GM12878 (cell line): ENCODE data around the gene ETS1. TPM values are rescaled to one million over a fixed set of nuclear protein-coding genes. Genes with fewer than 3 reads are reported as not detected.

Experiments used
- ATAC-seq: fragments of 200-7000 bp; cut with Tn5 transposase; 3 replicates; pipeline ENCODE4 v1.9.1; 2020; ENCODE audit warnings: mild to moderate bottlenecking, moderate library complexity
- BruUV-seq: library from RNA; stranded (reverse); fragments of 400-500 nt; replicated peaks from 2 replicates; lab custom pipeline; 2021; lab: Mats Ljungman, UMichigan
- CTCF ChIA-PET: fragments of 300-600 bp; sonication (Branson Sonifier 250); formaldehyde crosslinking; extraction: SDS; loops from one replicate; lab custom pipeline; 2021; ENCODE audit warnings: inconsistent platforms; lab: Yijun Ruan, JAX
- POLR2A ChIA-PET: fragments of 350-600 bp; formaldehyde crosslinking; extraction: SDS; loops from one replicate; lab custom pipeline; 2021; ENCODE audit warnings: inconsistent platforms; lab: Charles Lee
- RAD21 ChIA-PET: fragments of 300-600 bp; sonication (Branson Sonifier 250); formaldehyde crosslinking; loops from one replicate; lab custom pipeline; 2023; ENCODE audit warnings: antibody characterized with exemption; ENCODE audit not compliant: unreplicated experiment; lab: Charles Lee
- SMC1A ChIA-PET: fragments of 300-600 bp; sonication (Branson Sonifier 250); formaldehyde crosslinking; loops from one replicate; lab custom pipeline; 2023; ENCODE audit not compliant: unreplicated experiment, uncharacterized antibody; lab: Charles Lee
- DNase-seq: peaks from one replicate; pipeline ENCODE4 v3.0.0-alpha.2; 2011; ENCODE audit warnings: low read depth, low spot score
- FAIRE-seq: peaks from 3 replicates; lab custom pipeline; 2011; peaks lifted over from hg19 to GRCh38; lab: Jason Lieb, UNC
- H2AFZ ChIP-seq: 2 replicates; pipeline ENCODE4 v1.6.0; 2011; ENCODE audit warnings: low read depth, low read length, control low read depth; ENCODE audit not compliant: control insufficient read depth
- H3K27ac ChIP-seq: 2 replicates; pipeline ENCODE4 v1.5.1; 2011; ENCODE audit warnings: control low read depth; ENCODE audit not compliant: control insufficient read depth, insufficient read depth
- H3K27me3 ChIP-seq, 2 experiments: replicated peaks in 1 of 2; 2 replicates each; pipeline versions ENCODE4 v1.6.0 to v1.6.1; 2011; ENCODE audit warnings: low read length in 1 of 2; ENCODE audit not compliant: control insufficient read depth in 2 of 2, insufficient read depth in 2 of 2
- H3K36me3 ChIP-seq, 2 experiments: 2 replicates each; pipeline ENCODE4 v1.5.1; 2011; ENCODE audit warnings: low read length in 1 of 2; ENCODE audit not compliant: control insufficient read depth in 2 of 2, insufficient read depth in 2 of 2
- H3K4me1 ChIP-seq: 2 replicates; pipeline ENCODE4 v1.6.1; 2011; ENCODE audit warnings: mild to moderate bottlenecking, low read length, moderate library complexity, mixed read lengths; ENCODE audit not compliant: control insufficient read depth, insufficient read depth
- H3K4me2 ChIP-seq: 2 replicates; pipeline ENCODE4 v1.6.0; 2011; ENCODE audit warnings: control low read depth; ENCODE audit not compliant: control insufficient read depth, insufficient read depth
- H3K4me3 ChIP-seq: fragments of 200-600 bp; sonication (generic); 2 replicates; pipeline ENCODE4 v1.5.1; 2016
- H3K79me2 ChIP-seq: 2 replicates; pipeline ENCODE4 v1.6.0; 2011; ENCODE audit warnings: low read length; ENCODE audit not compliant: control insufficient read depth, insufficient read depth
- H3K9ac ChIP-seq: 2 replicates; pipeline ENCODE4 v1.8.0; 2011; ENCODE audit warnings: low read length, control low read depth, mixed read lengths; ENCODE audit not compliant: control insufficient read depth, insufficient read depth
- H3K9me3 ChIP-seq: replicated peaks from 3 replicates; pipeline ENCODE4 v1.5.1; 2011; ENCODE audit warnings: mild to moderate bottlenecking, low read length; ENCODE audit not compliant: control insufficient read depth, insufficient read depth
- H4K20me1 ChIP-seq: 2 replicates; pipeline ENCODE4 v1.6.0; 2011; ENCODE audit not compliant: control insufficient read depth, insufficient read depth
- ATF7 ChIP-seq: fragments of 450-650 bp; IDR thresholded peaks from 2 replicates; pipeline ENCODE4 v1.6.1; 2016; ENCODE audit warnings: low read depth, mild to moderate bottlenecking
- BHLHE40 ChIP-seq, 2 experiments: fragments of 450-650 bp in 1 of 2; IDR thresholded peaks; 2 replicates each; pipeline ENCODE4 v1.6.1; 2011 to 2017; ENCODE audit warnings: low read depth in 2 of 2, borderline replicate concordance in 1 of 2, improper control_type of control experiment in 1 of 2, low read length in 1 of 2, mild to moderate bottlenecking in 1 of 2
- CBFB ChIP-seq: IDR thresholded peaks from 2 replicates; pipeline ENCODE4 v1.6.1; 2016; ENCODE audit warnings: antibody characterized with exemption, low read depth
- EGR1 ChIP-seq, 2 experiments: IDR thresholded peaks; 1 replicate in 1 of 2; 2 replicates in 1 of 2; pipeline ENCODE4 v1.6.1; 2011 to 2012; ENCODE audit warnings: low read depth in 2 of 2, low read length in 2 of 2, borderline replicate concordance in 1 of 2, mild to moderate bottlenecking in 1 of 2, moderate library complexity in 1 of 2
- EP300 ChIP-seq, 2 experiments: fragments of 150-350 bp in 1 of 2; IDR thresholded peaks; 2 replicates each; pipeline ENCODE4 v1.6.1; 2011 to 2012; ENCODE audit warnings: low read depth in 2 of 2, low read length in 2 of 2, borderline replicate concordance in 1 of 2, improper control_type of control experiment in 1 of 2, inconsistent platforms in 1 of 2; ENCODE audit not compliant: control insufficient read depth in 1 of 2
- ESRRA ChIP-seq: IDR thresholded peaks from 2 replicates; pipeline ENCODE4 v1.6.1; 2012; ENCODE audit warnings: mild to moderate bottlenecking, low read length, improper control_type of control experiment
- FOXM1 ChIP-seq: IDR thresholded peaks from 2 replicates; pipeline ENCODE4 v1.6.1; 2012; ENCODE audit warnings: low read depth, mild to moderate bottlenecking, inconsistent platforms, low read length, moderate library complexity
- PAX8 ChIP-seq: fragments of 450-650 bp; IDR thresholded peaks from 2 replicates; pipeline ENCODE4 v1.6.1; 2017; ENCODE audit warnings: mild to moderate bottlenecking, moderate library complexity
- RUNX3 ChIP-seq: IDR thresholded peaks from 2 replicates; pipeline ENCODE4 v1.6.1; 2012; ENCODE audit warnings: low read length, inconsistent platforms
- TBL1XR1 ChIP-seq: IDR thresholded peaks from 2 replicates; pipeline ENCODE4 v1.6.1; 2012; ENCODE audit warnings: low read depth, low read length, improper control_type of control experiment
- WGBS: methylation state at CpG from one replicate; pipeline ENCODE4 v1.1.6; 2016; ENCODE audit warnings: low lambda C conversion rate; ENCODE audit not compliant: insufficient replicate concordance, insufficient coverage; ENCODE audit errors: missing lambda C conversion rate; 5-methylcytosine and 5-hydroxymethylcytosine counted together
- in situ Hi-C: fragments of 300-500 bp; cut with MboI; formaldehyde crosslinking; loops from 9 replicates; pipeline ENCODE4 v1.14.3; 2018; ENCODE audit warnings: mixed read lengths
- intact Hi-C: fragments of 100-400 bp; cut with micrococcal nuclease; formaldehyde crosslinking; loops from one replicate; pipeline ENCODE4 v1.14.2; 2022; ENCODE audit not compliant: unreplicated experiment
- polyA plus RNA-seq, 11 experiments: library from polyadenylated mRNA; depleted of rRNA in 4 of 11; unstranded in 6 of 11; stranded (reverse) in 5 of 11; fragments of >200 nt; fragmentation: Nextera tagmentation in 4 of 11; fragmentation: Illumina TruSeq in 1 of 11; extraction: Ambion mirVana in 4 of 11; extraction: Trizol in 1 of 11; gene quantifications; 1 replicate in 1 of 11; 2 replicates in 10 of 11; pipeline versions ENCODE4 v1.2.1 to v1.2.3, GENCODE V29; 2011 to 2016; ENCODE audit warnings: inconsistent platforms in 2 of 11, missing spikeins in 2 of 11, low read depth in 1 of 11
- total RNA-seq, 4 experiments: library from RNA; depleted of rRNA in 3 of 4; stranded (reverse); fragments of >200 nt in 3 of 4; fragmentation: Illumina TruSeq in 1 of 4; extraction: Trizol in 1 of 4; gene quantifications; 2 replicates each; pipeline versions ENCODE4 v1.2.1 to v1.2.3, GENCODE V29; 2013 to 2021
- TF ChIP-seq, protein P1 (sequence below): fragments of 450-650 bp; IDR thresholded peaks from 2 replicates; pipeline ENCODE4 v1.6.1; 2017; ENCODE audit warnings: borderline replicate concordance

ETS1 gene
- total and polyA plus RNA-seq, 10 of the 15 experiments (the other 5 are each of a cell fraction or from before 2014, with no cell fraction given): 12.5 to 112 (median 55.5) TPM

DNA sequence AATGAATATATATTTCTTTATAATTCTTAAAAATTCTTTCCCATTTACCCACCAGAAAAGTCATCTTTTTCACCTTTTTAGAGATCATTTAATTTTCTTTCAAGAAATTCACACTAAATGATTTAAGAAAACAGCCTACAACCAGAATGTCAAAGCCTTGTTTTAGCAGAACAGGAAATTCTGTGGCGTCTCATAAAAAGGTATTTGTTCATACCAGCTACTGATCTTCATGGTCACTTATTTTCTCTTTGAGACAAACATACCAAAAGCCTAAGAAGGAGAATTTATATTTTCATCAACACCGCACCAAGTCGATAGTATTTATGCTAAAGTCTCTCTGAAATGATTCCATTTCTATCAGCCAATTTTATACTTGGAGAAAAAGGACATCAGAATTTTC lies 105.3 kb downstream of the ETS1 start (continued):
- TF ChIP-seq EP300 (IDR thresholded peaks at IDR 0.05; ENCODE audit: borderline replicate concordance in 1 of 2, control insufficient read depth in 1 of 2, low read depth in 2 of 2, low read length in 2 of 2) (no peak), TBL1XR1 (no peak)

DNA sequence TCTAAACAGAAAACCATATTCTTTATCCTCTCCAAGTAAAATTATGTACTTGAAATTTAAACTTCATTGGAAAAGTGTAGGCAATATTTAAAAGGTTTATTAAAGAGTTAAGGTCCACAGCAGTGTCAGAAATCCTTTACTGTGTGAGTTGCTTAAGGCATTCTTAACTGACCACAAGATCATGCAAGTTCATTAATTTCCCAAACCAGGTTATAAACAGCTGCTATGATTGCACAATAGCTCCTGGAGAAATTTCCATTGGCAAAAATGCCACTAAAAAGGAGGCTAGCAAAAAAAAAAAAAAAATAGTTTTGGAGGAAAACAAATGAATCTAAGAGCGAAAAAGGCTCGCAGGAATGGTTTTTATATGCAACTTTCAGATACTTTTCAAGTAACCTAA lies 106.2 kb downstream of the ETS1 start:
- POLR2A ChIA-PET: interaction anchor here (0.7 to 1.2 kb wide), 4 partner anchors 8 to 38 kb away, joined by 3 to 5 read pairs (median 4); no protein-coding TSS in a partner anchor
- no peak overlapping the region for H3K27ac ChIP-seq
- no peak overlapping the region for H2AFZ ChIP-seq
- H3K9ac ChIP-seq: no peak overlapping the region
- WGBS: 100% methylated on average over 2 of the region's 2 CpGs
- no peak overlapping the region for H3K4me2 ChIP-seq
- peaks cover 14 to 52% of the 10 kb centered on the region in 2 experiments for H3K36me3 ChIP-seq
- ATAC-seq: no peak
- H3K4me1 ChIP-seq: peaks cover 55% of the 10 kb centered on the region
- no TSS peak for BruUV-seq
- RAD21 ChIA-PET: interaction anchor here (5.3 kb wide), 1 partner anchor 38 kb away, joined by 73 read pairs; no protein-coding TSS in a partner anchor
- intact Hi-C loops (no loop called here), in situ Hi-C loops (no loop called here)
- no peak for TF ChIP-seq PAX8
- no peaks in the 10 kb centered on the region for H3K27me3 ChIP-seq
- no peak overlapping the region for H3K4me3 ChIP-seq
- H3K79me2 ChIP-seq: peaks cover 52% of the 10 kb centered on the region
- no peaks in the 10 kb centered on the region for H4K20me1 ChIP-seq
- no peak for DNase-seq
- CTCF ChIA-PET: interaction anchor here (1.4 kb wide), 1 partner anchor 39 kb away, joined by 6 read pairs; no protein-coding TSS in a partner anchor
- SMC1A ChIA-PET: interaction anchor here (0.8 to 8.1 kb wide), 5 partner anchors 10 to 72 kb away, joined by 3 to 111 read pairs (median 39); no protein-coding TSS in a partner anchor
- H3K9me3 ChIP-seq: peaks cover 4% of the 10 kb centered on the region; the same call in 2 of the 3 replicates
- no peak for FAIRE-seq

DNA sequence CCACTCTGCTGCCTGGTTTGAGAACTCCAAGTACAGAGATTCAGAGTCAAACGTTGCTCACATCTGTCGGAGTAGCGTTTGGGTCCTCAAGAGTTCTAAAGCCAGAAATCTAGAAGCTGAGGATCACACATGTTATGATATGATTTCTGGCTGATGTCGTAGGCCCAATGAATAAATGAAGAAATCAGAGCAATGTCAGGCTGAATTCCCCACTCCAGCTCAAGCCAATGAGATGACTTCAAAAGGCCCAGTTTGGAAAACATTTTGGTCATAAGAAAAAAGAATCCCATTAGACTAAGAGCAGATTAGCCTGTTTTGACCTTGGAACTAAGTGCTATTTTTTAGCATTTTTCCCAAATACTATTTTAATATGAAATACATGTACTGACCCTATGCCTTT lies 106.7 kb downstream of the ETS1 start:
- WGBS: 100% methylated on average over 4 of the region's 4 CpGs
- ATAC-seq (no peak), DNase-seq (no peak), FAIRE-seq (no peak)
- Histone ChIP-seq H3K4me3 (no peak overlapping the region), H3K4me1 (peaks cover 59% of the 10 kb centered on the region), H3K9ac (no peak overlapping the region), H3K27me3 (no peaks in the 10 kb centered on the region), H3K36me3 (peaks cover 13 to 49% of the 10 kb centered on the region in 2 experiments), H3K79me2 (peaks cover 56% of the 10 kb centered on the region), H3K9me3 (peaks cover 4% of the 10 kb centered on the region; the same call in 2 of the 3 replicates), H3K4me2 (no peak overlapping the region), H4K20me1 (no peaks in the 10 kb centered on the region), H2AFZ (no peak overlapping the region), H3K27ac (no peak overlapping the region)
- intact Hi-C loops (no loop called here), in situ Hi-C loops (no loop called here)
- ChIA-PET RAD21 (interaction anchor here (5.3 kb wide), 1 partner anchor 38 kb away, joined by 73 read pairs; no protein-coding TSS in a partner anchor), CTCF (interaction anchor here (0.7 kb wide), 1 partner anchor 90 kb away, joined by 3 read pairs; no protein-coding TSS in a partner anchor), POLR2A (interaction anchor here (0.7 to 1.2 kb wide), 5 partner anchors 8 to 38 kb away, joined by 3 to 5 read pairs (median 4); no protein-coding TSS in a partner anchor), SMC1A (interaction anchor here (0.8 to 5.8 kb wide), 5 partner anchors 9 to 73 kb away, joined by 3 to 47 read pairs (median 8); no protein-coding TSS in a partner anchor)
- BruUV-seq: no TSS peak
- no peak for TF ChIP-seq FOXM1
- TF ChIP-seq, protein P1, sequence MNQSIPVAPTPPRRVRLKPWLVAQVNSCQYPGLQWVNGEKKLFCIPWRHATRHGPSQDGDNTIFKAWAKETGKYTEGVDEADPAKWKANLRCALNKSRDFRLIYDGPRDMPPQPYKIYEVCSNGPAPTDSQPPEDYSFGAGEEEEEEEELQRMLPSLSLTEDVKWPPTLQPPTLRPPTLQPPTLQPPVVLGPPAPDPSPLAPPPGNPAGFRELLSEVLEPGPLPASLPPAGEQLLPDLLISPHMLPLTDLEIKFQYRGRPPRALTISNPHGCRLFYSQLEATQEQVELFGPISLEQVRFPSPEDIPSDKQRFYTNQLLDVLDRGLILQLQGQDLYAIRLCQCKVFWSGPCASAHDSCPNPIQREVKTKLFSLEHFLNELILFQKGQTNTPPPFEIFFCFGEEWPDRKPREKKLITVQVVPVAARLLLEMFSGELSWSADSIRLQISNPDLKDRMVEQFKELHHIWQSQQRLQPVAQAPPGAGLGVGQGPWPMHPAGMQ: no peak
- TF ChIP-seq CBFB: no peak
- TF ChIP-seq BHLHE40 (IDR thresholded peaks at IDR 0.05; ENCODE audit: borderline replicate concordance in 1 of 2, low read depth in 2 of 2, low read length in 1 of 2): no peak
- TF ChIP-seq ESRRA: no peak
- TF ChIP-seq ATF7: no peak
- TF ChIP-seq EGR1 (IDR thresholded peaks at IDR 0.05; ENCODE audit: borderline replicate concordance in 1 of 2, low read depth in 2 of 2, low read length in 2 of 2): no peak
- no peak for TF ChIP-seq RUNX3
